ENCODE results near the gene PDXK. TPM values are rescaled to one million over a fixed set of nuclear protein-coding genes. Genes with fewer than 3 reads are reported as not detected.

PDXK gene
- polyA plus RNA-seq, 1 donor (not counting 4 experiments of a cell fraction or from before 2014, with no cell fraction given): 144 TPM

DNA sequence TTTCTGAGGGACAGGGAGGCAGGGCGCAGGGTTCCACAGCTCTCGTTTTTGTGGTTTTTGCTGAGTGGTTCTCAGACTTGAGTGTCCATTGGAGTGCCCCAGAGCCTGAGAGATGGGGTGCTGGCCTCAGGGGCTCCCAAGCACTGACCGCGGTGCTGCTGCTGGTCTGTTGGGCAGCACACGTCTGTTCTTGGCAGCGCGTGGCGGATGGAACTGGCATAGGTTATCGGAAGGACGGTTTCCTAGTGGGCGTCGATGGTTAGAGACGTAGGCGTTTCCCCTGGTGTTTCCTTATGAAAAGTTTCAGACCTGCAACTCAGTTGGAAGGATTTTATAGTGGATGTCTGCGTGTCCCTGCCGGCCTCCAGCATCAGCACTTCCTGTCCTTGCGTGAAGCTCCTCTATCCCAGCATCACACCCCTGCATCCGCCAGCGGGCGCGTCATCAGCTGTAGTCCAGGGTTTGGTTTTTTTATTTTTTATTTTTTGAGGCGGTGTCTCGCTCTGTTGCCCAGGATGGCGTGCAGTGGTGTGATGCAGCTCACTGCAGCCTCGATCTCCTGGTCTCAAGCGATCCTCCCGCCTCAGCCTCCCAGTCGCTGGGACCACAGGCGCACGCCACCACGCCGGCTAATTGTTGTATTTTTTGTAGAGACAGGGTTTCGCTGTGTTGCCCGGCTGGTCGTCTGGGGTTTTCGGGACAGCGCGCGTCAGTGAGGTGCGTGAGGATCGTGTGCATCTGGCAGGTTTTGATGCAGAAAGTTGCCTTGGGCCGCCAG, 82.3 kb downstream of the PDXK start:
- dilution Hi-C loops (cut with MboI; ENCODE audit: extremely low pct_ligation_motif_present, low sequenced_read_pairs): no loop called here
- H3K36me3 ChIP-seq (ENCODE audit: control insufficient read depth in 2 of 2, extremely low read depth in 1 of 2, insufficient read depth in 2 of 2, low read length in 2 of 2): peaks cover 49 to 56% of the 10 kb centered on the region in 2 experiments
- no peak for FAIRE-seq

DNA sequence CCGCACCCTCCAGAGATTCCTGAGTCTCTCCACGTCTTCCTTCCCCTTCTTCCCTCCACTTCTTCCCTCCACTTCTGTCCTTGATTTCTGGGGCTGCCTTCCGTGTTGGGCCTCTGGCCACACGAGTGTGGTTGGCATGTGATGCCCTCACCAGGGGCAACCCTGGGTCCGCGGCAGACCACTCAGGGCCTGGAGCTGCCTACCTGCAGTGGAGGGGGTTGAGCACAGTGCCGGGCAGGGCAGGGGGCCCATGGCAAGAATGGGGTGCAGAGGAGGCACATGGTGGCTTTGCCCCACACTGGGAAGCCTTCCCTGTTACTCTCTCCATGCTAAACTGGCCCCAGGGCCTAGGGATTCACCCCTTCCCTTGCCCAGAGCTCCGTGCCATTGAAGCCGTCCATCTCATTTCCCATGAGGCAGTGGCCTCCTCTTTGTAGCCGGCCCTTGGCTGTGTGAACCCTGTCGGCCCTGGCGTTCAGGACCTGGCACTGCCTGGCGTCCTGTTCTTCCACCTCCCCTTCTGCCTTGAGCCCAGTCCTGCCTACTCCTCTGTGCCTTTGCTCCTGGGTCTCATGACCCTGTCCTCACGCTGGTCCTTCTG, 83.9 kb downstream of the PDXK start:
- Histone ChIP-seq H3K36me3 (ENCODE audit: control insufficient read depth in 2 of 2, extremely low read depth in 1 of 2, insufficient read depth in 2 of 2, low read length in 2 of 2) (peaks cover 40% of the 10 kb centered on the region in 2 experiments), H3K4me3 (ENCODE audit: control insufficient read depth in 2 of 3, extremely low read depth in 1 of 3, insufficient read depth in 2 of 3, low read depth in 1 of 3, low read length in 3 of 3) (no peak overlapping the region), H3K27me3 (ENCODE audit: control insufficient read depth, extremely low read depth, insufficient read depth, low read length) (no peaks in the 10 kb centered on the region), H4K20me1 (ENCODE audit: control insufficient read depth, extremely low read depth, insufficient read depth, low read length) (no peaks in the 10 kb centered on the region), H2AFZ (ENCODE audit: control insufficient read depth, low read length) (no peak overlapping the region), H3K79me2 (ENCODE audit: control insufficient read depth, insufficient read depth, low read length) (no peaks in the 10 kb centered on the region), H3K27ac (ENCODE audit: control insufficient read depth, insufficient read depth, low read length) (no peak overlapping the region), H3K9ac (ENCODE audit: control insufficient read depth, extremely low read depth, insufficient read depth, low read length) (no peak overlapping the region), H3K9me1 (ENCODE audit: control insufficient read depth, extremely low read depth, insufficient read depth, low read length) (no peaks in the 10 kb centered on the region), H3K4me2 (ENCODE audit: control insufficient read depth, extremely low read depth, insufficient read depth, low read depth, low read length) (no peak overlapping the region), H3K9me3 (ENCODE audit: control insufficient read depth, low read depth, low read length) (no peaks in the 10 kb centered on the region), H3K4me1 (ENCODE audit: control insufficient read depth, extremely low read depth, insufficient read depth, low read length) (no peaks in the 10 kb centered on the region)
- dilution Hi-C loops (cut with MboI; ENCODE audit: extremely low pct_ligation_motif_present, low sequenced_read_pairs): no loop called here
- TF ChIP-seq, protein P1, sequence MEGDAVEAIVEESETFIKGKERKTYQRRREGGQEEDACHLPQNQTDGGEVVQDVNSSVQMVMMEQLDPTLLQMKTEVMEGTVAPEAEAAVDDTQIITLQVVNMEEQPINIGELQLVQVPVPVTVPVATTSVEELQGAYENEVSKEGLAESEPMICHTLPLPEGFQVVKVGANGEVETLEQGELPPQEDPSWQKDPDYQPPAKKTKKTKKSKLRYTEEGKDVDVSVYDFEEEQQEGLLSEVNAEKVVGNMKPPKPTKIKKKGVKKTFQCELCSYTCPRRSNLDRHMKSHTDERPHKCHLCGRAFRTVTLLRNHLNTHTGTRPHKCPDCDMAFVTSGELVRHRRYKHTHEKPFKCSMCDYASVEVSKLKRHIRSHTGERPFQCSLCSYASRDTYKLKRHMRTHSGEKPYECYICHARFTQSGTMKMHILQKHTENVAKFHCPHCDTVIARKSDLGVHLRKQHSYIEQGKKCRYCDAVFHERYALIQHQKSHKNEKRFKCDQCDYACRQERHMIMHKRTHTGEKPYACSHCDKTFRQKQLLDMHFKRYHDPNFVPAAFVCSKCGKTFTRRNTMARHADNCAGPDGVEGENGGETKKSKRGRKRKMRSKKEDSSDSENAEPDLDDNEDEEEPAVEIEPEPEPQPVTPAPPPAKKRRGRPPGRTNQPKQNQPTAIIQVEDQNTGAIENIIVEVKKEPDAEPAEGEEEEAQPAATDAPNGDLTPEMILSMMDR (optimal IDR thresholded peaks at IDR 0.05 in 1 of 3, IDR thresholded peaks at IDR 0.05 in 1 of 3, conservative IDR thresholded peaks at IDR 0.05 in 1 of 3; ENCODE audit: extremely low read depth in 1 of 3, insufficient read depth in 2 of 3, low read length in 3 of 3): no peak
- no peak for TF ChIP-seq EZH2 (IDR thresholded peaks at IDR 0.05; ENCODE audit: low read length)
- no peak for DNase-seq (ENCODE audit: low read depth, low spot score)
- FAIRE-seq: no peak

More for the DNA sequence above, 82.3 kb downstream of the PDXK start:
- Histone ChIP-seq H3K27me3 (ENCODE audit: control insufficient read depth, extremely low read depth, insufficient read depth, low read length) (no peaks in the 10 kb centered on the region), H3K79me2 (ENCODE audit: control insufficient read depth, insufficient read depth, low read length) (no peaks in the 10 kb centered on the region), H3K9ac (ENCODE audit: control insufficient read depth, extremely low read depth, insufficient read depth, low read length) (no peak overlapping the region), H2AFZ (ENCODE audit: control insufficient read depth, low read length) (no peak overlapping the region), H3K9me1 (ENCODE audit: control insufficient read depth, extremely low read depth, insufficient read depth, low read length) (no peaks in the 10 kb centered on the region), H3K9me3 (ENCODE audit: control insufficient read depth, low read depth, low read length) (no peaks in the 10 kb centered on the region), H4K20me1 (ENCODE audit: control insufficient read depth, extremely low read depth, insufficient read depth, low read length) (no peaks in the 10 kb centered on the region), H3K4me2 (ENCODE audit: control insufficient read depth, extremely low read depth, insufficient read depth, low read depth, low read length) (no peak overlapping the region), H3K4me1 (ENCODE audit: control insufficient read depth, extremely low read depth, insufficient read depth, low read length) (no peaks in the 10 kb centered on the region), H3K4me3 (ENCODE audit: control insufficient read depth in 2 of 3, extremely low read depth in 1 of 3, insufficient read depth in 2 of 3, low read depth in 1 of 3, low read length in 3 of 3) (no peak overlapping the region), H3K27ac (ENCODE audit: control insufficient read depth, insufficient read depth, low read length) (no peak overlapping the region)
- TF ChIP-seq EZH2 (IDR thresholded peaks at IDR 0.05; ENCODE audit: low read length): no peak
- TF ChIP-seq, protein P1 (optimal IDR thresholded peaks at IDR 0.05 in 1 of 3, IDR thresholded peaks at IDR 0.05 in 1 of 3, conservative IDR thresholded peaks at IDR 0.05 in 1 of 3; ENCODE audit: extremely low read depth in 1 of 3, insufficient read depth in 2 of 3, low read length in 3 of 3): no peak
- no peak for DNase-seq (ENCODE audit: low read depth, low spot score)
